Dermis microvascular lymphatic vessel endothelial cell (primary cell): Measurements from ENCODE around the gene INSC. TPM values are rescaled to one million over a fixed set of nuclear protein-coding genes. Genes with fewer than 3 reads are reported as not detected.

Source experiments
- DNase-seq, 2 donors: peaks; one replicate each; pipeline versions ENCODE4 v3.0.0 to v3.0.0-alpha.2; 2010; ENCODE audit warnings: low read depth in 2 of 2
- total RNA-seq: library from RNA; depleted of rRNA; stranded (reverse); fragments of >200 nt; gene quantifications from 2 replicates; pipeline ENCODE4 v1.2.1, GENCODE V29; 2014

INSC gene
- total RNA-seq, 1 donor from 2014 or later, result not detected

- DNase-seq, result no peak
Observed at GRCh38 chr11:15185021-15185420, 70.3 kb downstream of the INSC start.

GRCh38 chr11:15186146-15186545 is 71.4 kb downstream of the INSC start:
- DNase-seq, result no peak

DNA sequence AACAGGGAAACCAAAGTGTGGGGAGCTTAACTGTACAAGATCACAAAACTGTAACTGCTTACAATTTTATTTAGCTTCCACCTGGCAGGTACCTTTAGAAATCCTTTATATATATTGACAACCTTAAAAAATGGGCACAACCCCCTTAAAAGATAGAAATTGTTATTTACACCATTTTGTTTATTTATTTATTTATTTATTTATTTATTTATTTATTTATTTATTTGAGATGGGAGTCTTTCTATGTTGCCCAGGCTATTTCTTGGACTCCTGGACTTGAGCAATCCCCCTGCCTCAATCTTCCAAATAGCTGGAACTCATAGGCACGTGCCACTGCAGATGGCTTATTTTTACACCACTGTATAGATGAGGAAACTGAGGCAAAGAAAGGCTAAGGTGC is 74.5 kb downstream of the INSC start:
- DNase-seq, result no peak

DNA sequence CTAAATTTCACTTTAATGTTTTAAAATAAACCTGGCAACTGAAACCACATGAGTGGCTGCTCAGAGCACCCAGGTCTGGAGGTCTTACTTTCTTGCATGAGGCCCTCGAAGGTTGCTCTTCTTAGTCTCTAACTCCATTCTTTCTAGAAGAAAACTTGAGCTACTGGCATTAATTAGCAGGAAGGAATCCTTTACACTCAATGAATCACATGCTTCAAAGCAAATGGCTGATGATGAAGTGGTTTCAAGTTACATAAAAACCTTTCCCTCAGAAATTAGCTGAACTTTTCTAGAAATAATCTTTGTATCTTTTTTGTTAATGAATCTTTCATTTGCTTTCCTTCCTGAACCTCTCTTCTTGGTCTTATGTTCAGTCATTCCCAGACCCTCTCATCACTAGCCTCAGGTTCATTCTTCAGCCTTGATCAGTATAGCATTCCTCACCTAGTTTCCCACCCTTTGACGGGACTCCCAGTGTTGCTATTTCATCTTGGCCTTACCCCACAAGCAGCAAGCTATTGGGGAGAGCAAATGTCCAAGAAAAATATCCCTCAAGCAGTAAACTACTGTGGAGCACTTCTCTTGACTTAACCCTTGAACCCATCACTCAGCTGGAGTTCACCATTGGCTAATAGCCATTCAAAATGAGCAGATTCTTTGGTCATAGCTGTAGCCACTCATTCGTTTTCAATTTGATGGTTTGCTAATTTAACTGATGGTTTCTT is 75.1 kb downstream of the INSC start:
- DNase-seq, result no peak

GRCh38 chr11:15190611-15191010 is 75.9 kb downstream of the INSC start:
- no peak for DNase-seq

DNA sequence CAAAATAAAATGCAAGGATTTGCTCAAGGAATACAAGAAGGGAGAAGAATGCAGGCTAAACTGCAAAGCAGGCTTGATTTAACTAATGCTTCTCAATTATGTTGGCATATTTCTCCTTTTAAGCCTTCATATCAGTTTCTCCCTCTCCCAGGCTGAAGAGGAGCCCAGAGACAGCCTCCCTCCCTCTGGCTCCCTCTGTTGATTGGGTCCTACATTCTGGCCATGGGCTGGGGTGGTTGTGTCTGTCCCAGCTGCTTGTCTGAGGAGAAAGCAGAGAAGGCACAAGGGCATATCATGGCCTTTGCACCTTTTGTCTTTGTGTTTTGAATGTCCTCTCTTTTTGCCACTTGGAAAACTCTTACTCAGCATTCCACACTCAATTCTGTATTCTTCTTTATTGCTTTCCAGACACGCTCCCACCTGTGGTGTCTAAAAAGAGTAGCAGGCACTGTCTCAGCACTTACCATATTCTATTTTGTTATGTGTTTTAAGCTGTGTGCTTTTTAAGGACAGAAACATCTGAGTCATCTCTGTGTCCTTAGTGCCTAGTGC is 77.4 kb downstream of the INSC start:
- DNase-seq, result no peak

GRCh38 chr11:15194671-15195415 is 80.1 kb downstream of the INSC start:
- DNase-seq, result no peak

DNA sequence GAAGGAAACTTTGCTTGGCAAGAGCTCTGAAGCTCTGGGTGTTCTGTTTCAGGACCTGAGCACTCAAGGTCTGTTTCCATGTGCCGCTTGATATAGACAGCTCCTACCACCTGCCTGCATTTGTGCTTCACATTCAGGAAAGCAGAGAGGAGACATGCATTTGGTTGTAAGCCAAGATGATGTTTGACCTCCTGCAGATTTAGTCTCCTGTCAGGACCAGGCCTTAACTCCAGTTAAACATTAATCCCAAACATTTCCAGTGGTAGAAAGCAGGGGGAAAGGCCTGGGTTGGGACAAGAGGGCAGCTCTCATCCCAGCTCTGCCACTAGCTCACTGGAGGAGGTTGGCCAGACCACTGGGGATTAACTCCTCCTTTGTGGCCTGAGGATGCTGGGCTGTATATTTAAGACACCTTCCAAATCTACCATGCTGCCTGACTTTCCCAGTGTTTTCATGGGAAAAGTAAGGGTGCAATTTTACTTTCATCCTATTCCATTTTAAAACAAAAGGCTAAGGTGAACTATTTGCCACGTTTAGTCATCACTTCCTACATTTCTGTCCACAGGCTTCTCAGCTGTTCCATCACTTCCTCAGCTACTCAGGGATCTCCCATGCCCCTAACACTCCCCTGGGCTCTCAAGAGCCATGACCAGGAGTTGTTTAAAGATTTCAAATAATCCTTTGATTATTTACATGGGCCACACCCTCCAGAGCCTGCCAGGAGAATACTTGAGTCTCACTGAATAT is 80.9 kb downstream of the INSC start:
- DNase-seq, result peak in 1 of 2 donors; percentile 12

DNA sequence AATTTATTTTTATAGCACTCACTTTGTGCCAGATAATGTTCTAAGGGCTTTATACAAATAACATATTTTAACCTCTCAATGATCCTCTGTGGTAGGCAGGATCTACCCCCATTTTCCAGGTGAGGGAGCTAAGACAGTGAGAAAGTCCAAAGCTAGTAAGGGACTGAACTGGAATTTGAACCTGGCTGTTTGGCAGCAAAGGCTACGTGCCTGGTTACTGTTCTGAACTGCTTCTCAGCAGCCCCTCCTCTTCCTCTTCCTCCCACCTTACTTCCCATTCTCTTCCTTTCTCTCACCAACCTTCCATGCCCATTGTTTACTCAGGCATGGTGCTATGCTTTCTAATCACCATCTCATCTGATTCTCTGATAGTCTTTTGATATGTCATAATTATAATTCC is 82.0 kb downstream of the INSC start:
- no peak for DNase-seq

DNA sequence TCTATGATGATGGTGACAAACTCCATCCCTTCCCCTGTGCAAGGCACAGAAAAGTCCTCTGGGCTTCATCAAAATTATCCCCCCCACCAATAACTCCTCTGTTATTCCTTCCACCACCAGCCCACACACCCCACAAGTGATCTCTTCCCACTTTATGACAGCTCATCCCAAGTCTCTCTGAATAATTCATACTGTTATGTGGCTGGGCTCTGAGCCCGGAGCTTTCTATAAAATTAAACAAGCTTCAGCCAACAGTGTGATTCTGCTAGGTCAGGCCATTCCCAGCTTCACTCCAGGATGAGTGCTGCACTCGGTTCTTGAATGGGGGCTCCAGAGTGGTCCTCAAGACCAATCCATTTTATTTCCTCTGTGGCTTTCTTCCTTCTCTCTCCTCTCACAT is 83.0 kb downstream of the INSC start:
- DNase-seq, result no peak

DNA sequence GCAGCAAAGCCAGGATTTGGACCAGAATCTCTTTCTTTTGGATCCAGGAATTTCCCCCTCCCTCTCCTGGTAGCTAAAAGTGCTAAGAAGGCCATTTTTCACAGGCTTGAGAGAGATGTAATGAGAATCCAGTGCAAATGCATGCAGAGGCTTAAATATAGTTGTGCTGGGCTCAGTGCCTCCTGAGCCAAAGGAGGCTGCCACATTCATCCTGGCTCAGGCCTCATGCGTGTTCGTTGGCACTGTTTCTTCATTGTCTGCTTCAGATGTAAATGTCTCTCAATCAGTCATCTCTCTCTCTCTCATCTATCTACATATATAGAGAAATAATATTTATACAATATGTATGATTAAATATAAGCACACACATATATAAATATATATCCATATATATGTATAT is 83.6 kb downstream of the INSC start:
- DNase-seq, result no peak

GRCh38 chr11:15199693-15200092 is 85.0 kb downstream of the INSC start:
- no peak for DNase-seq

- DNase-seq, result no peak
Observed at GRCh38 chr11:15200696-15201095, 86.0 kb downstream of the INSC start.

GRCh38 chr11:15201586-15201985 is 86.9 kb downstream of the INSC start:
- DNase-seq, result no peak

DNA sequence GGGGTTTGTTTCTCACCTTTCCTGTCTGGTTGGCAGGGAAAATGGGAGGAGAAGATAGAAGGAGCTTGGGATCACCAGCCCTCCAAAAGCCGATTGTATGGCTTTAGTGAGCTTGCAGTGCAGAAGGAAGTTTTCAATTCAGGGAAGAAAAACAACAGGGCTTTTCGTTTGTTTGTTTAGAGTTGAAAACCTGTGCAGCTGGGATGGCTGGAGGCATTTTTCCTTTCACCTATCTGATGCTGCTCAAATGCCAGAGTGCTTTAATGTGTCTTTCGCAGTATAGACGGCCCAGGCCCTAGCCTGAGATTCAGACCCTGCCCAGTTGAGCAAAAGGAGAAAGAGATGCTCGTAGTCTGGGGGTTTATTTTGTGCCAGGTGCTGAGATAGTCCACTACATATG is 87.9 kb downstream of the INSC start:
- no peak for DNase-seq

- no peak for DNase-seq
Observed at GRCh38 chr11:15204711-15205110, 90.0 kb downstream of the INSC start.

DNA sequence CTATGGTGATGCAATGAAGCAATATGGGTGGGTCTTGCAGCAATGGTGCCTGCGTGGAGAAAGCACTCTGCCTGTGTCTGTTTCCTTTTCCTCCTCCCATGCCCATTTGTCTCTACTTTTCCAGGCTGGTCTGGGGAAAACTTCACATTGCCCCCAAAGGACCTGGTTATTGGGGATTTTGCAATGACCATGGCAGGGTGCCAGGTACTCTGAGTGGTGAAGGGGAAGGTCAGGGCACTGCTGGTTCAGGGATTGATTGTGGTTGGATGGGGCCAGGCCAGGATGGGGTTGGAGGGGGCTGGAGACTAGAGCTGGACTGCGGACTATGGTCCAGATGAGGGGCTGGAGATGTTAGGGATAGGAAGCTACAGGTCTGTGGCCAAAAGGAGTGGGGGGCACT is 92.1 kb downstream of the INSC start:
- no peak for DNase-seq

DNA sequence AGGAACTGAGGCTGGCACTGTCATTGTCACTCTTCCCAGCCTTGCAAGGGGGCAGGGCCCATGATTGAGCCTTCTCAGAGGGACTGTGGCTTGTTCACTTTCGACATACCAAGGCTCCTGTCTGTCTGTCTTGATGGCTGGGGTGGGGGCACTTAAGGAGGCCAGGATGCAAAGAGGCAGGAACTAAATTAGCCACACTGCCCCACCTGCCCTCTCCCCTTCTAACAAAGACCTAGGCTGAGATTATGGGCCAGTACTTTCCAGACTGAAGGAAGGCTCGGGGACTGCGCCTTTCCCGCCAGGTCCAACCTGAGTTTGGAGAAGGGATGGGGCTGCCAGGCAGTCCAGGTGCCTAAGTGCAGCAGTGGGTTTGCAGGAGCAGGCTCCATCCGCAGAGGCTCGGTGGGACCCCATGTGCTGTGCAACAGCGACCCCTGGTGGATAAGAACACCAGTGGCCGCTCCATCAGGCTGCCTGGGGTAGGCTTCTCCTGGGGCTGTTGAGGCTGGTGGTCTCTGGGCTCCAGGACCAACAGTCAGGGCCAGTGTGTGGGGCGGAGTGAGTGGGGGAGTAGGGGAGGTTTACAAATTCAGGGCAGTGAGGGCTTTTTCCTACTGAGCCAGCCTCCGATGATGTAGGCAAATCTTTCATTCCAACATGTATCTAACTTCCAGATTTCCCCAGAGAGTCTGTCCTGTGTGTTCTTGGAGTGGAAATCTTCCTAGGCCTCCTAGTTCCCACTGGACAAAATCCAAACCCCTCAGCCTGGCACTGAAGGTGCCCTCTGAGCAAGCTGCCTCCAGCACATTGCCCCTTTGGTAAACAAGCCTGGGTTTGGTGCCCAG is 93.9 kb downstream of the INSC start:
- DNase-seq, result peak; percentile 11 to 48

GRCh38 chr11:15212876-15213275 is 98.2 kb downstream of the INSC start:
- DNase-seq, result no peak

GRCh38 chr11:15213471-15214231 is 98.9 kb downstream of the INSC start:
- no peak for DNase-seq

GRCh38 chr11:15215005-15215404 is 100.3 kb downstream of the INSC start:
- no peak for DNase-seq
